H1 (cell line): Measurements from ENCODE around the gene USE1. TPM values are rescaled to one million over a fixed set of nuclear protein-coding genes. Genes with fewer than 3 reads are reported as not detected.

Experiments used
- BACH1 ChIP-seq: IDR thresholded peaks from 2 replicates; pipeline ENCODE4 v1.6.1; 2012; ENCODE audit warnings: low read length, improper control_type of control experiment
- CHD2 ChIP-seq: IDR thresholded peaks from 2 replicates; pipeline ENCODE4 v1.6.1; 2012; ENCODE audit warnings: low read length, improper control_type of control experiment
- CTBP2 ChIP-seq: IDR thresholded peaks from 2 replicates; pipeline ENCODE4 v1.7.0; 2011; ENCODE audit warnings: borderline replicate concordance, mild to moderate bottlenecking, moderate library complexity, mixed read lengths, low read length; ENCODE audit not compliant: insufficient read depth, insufficient read length
- EZH2 ChIP-seq: fragments of 200-600 bp; sonication (generic); IDR thresholded peaks from 2 replicates; pipeline ENCODE4 v1.7.1; 2012; ENCODE audit warnings: low read depth, mild to moderate bottlenecking, moderate library complexity, low read length, inconsistent platforms; ENCODE audit not compliant: severe bottlenecking
- POLR2A ChIP-seq, 2 experiments: IDR thresholded peaks; 1 replicate in 1 of 2; 2 replicates in 1 of 2; pipeline ENCODE4 v1.6.1; 2011; ENCODE audit warnings: low read depth in 2 of 2, low read length in 2 of 2, mild to moderate bottlenecking in 2 of 2; ENCODE audit errors: control extremely low read depth in 1 of 2
- SAP30 ChIP-seq: fragments of 300-600 bp; sonication (generic); IDR thresholded peaks from 2 replicates; pipeline ENCODE4 v1.7.1; 2012; ENCODE audit warnings: low read length, moderate library complexity, mild to moderate bottlenecking, inconsistent platforms; ENCODE audit not compliant: insufficient read depth, insufficient replicate concordance
- SIN3A ChIP-seq, 2 experiments: IDR thresholded peaks in 1 of 2; conservative IDR thresholded peaks in 1 of 2; 2 replicates each; pipeline ENCODE4 v1.6.1; 2011 to 2012; ENCODE audit warnings: low read length in 2 of 2, improper control_type of control experiment in 1 of 2, low read depth in 1 of 2, mild to moderate bottlenecking in 1 of 2
- TAF1 ChIP-seq: IDR thresholded peaks from 2 replicates; pipeline ENCODE4 v1.6.1; 2011; ENCODE audit warnings: mild to moderate bottlenecking, low read depth, low read length
- TBP ChIP-seq: IDR thresholded peaks from 2 replicates; pipeline ENCODE4 v1.6.1; 2011; ENCODE audit warnings: low read depth, low read length, improper control_type of control experiment
- TEAD4 ChIP-seq: IDR thresholded peaks from 2 replicates; pipeline ENCODE4 v1.6.1; 2012; ENCODE audit warnings: low read depth, low read length, inconsistent platforms, mixed read lengths
- polyA plus RNA-seq, 7 experiments: library from polyadenylated mRNA; depleted of rRNA in 3 of 7; stranded (reverse) in 5 of 7; unstranded in 2 of 7; fragments of >200 nt in 5 of 7; fragments of 200-250 nt in 2 of 7; gene quantifications; 1 replicate in 5 of 7; 2 replicates in 1 of 7; 4 replicates in 1 of 7; pipeline versions ENCODE4 v1.2.1 to v1.2.3, GENCODE V29; 2011 to 2013; ENCODE audit warnings: missing spikeins in 2 of 7, mixed read lengths in 2 of 7
- total RNA-seq: library from RNA; stranded (reverse); fragmentation: NEBNext Ultra II Directional; extraction: Animal tissue kit (Norgen Biotek cat#: 25700); gene quantifications from 2 replicates; pipeline ENCODE4 v1.2.1, GENCODE V29; 2021

USE1 gene
- total and polyA plus RNA-seq, 2 of the 8 experiments (the other 6 are each of a cell fraction or from before 2014, with no cell fraction given) = 8.7 to 13.9 TPM

DNA sequence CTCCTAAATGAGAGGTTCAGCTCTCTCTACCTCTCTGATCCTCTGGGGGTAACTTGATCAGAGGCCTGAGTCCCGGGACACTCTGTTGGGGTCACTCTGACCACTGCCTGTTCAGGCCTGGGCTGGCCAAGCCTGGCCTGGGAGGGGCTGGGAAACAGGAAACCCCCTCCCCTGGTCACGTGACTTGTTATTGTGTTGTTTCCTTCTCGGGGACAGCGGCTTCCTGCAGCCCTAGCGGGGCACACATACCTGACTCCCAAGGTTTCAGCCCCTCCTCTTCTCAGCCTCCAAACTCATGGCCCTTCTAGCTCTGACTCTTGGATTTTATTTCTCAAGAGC, 49.5 kb downstream of the USE1 start, which contains the start of gene USHBP1 (continued):
- TF ChIP-seq TAF1 (peak; percentile 71), SAP30 (no peak), CHD2 (no peak), SIN3A (conservative IDR thresholded peaks at IDR 0.05 in 1 of 2, IDR thresholded peaks at IDR 0.05 in 1 of 2; ENCODE audit: low read depth in 1 of 2, low read length in 2 of 2) (no peak), CTBP2 (no peak), EZH2 (no peak), TEAD4 (peak; percentile 26; the same call in 1 of the 2 replicates), BACH1 (no peak), POLR2A (IDR thresholded peaks at IDR 0.05; ENCODE audit: control extremely low read depth in 1 of 2, low read depth in 2 of 2, low read length in 2 of 2) (0 out of 3 replicates have a peak, but pooled peaks of 1 of the 2 experiments have one; percentile 44), TBP (peak; percentile 43; the same call in 1 of the 2 replicates)
- TF ChIP-seq, all 59 proteins: peak for 8
